Measurements from ENCODE around the gene SDC1. TPM values are rescaled to one million over a fixed set of nuclear protein-coding genes. Genes with fewer than 3 reads are reported as not detected.

Gene SDC1
- total and polyA plus RNA-seq, 4 donors, result 0.66 to 5.4 (median 1.4) TPM

GRCh38 chr2:20156076-20156759 is 68.7 kb downstream of the SDC1 start:
- Histone ChIP-seq H3K27ac (ENCODE audit: low read depth in 1 of 2, low read length in 2 of 2) (no peak overlapping the region), H3K4me1 (ENCODE audit: control insufficient read depth in 1 of 2, insufficient read depth in 2 of 2, low read length in 2 of 2) (peaks cover 0 to 2% of the 10 kb centered on the region in 2 donors), H3K4me3 (ENCODE audit: low read length in 2 of 2) (no peak overlapping the region), H3K27me3 (ENCODE audit: control insufficient read depth in 1 of 2, insufficient read depth in 2 of 2, low read length in 1 of 2) (no peaks in the 10 kb centered on the region), H3K9me3 (ENCODE audit: control insufficient read depth, low read length) (peaks cover 3% of the 10 kb centered on the region), H3K36me3 (ENCODE audit: control insufficient read depth in 1 of 2, insufficient read depth in 2 of 2, low read length in 1 of 2) (no peaks in the 10 kb centered on the region)
- ATAC-seq (ENCODE audit: low FRiP score) (no peak), DNase-seq (no peak)
- intact Hi-C loops (cut with DNase I), result no loop called here
- WGBS, 2 donors, result 96 to 99% methylated on average over 3 of the region's 3 CpGs

- intact Hi-C loops (cut with DNase I), result no loop called here
- peaks cover 0 to 2% of the 10 kb centered on the region in 2 donors for H3K4me1 ChIP-seq (ENCODE audit: control insufficient read depth in 1 of 2, insufficient read depth in 2 of 2, low read length in 2 of 2)
- WGBS, 2 donors, result 88% methylated on average over 5 of the region's 5 CpGs
- no peak overlapping the region for H3K4me3 ChIP-seq (ENCODE audit: low read length in 2 of 2)
- DNase-seq (no peak), ATAC-seq (ENCODE audit: low FRiP score) (no peak)
- H3K27ac ChIP-seq (ENCODE audit: low read depth in 1 of 2, low read length in 2 of 2), result no peak overlapping the region
- H3K36me3 ChIP-seq (ENCODE audit: control insufficient read depth in 1 of 2, insufficient read depth in 2 of 2, low read length in 1 of 2), result no peaks in the 10 kb centered on the region
- no peaks in the 10 kb centered on the region for H3K27me3 ChIP-seq (ENCODE audit: control insufficient read depth in 1 of 2, insufficient read depth in 2 of 2, low read length in 1 of 2)
- peaks cover 3% of the 10 kb centered on the region for H3K9me3 ChIP-seq (ENCODE audit: control insufficient read depth, low read length)
Observed at GRCh38 chr2:20153131-20153851, 71.6 kb downstream of the SDC1 start.

DNA sequence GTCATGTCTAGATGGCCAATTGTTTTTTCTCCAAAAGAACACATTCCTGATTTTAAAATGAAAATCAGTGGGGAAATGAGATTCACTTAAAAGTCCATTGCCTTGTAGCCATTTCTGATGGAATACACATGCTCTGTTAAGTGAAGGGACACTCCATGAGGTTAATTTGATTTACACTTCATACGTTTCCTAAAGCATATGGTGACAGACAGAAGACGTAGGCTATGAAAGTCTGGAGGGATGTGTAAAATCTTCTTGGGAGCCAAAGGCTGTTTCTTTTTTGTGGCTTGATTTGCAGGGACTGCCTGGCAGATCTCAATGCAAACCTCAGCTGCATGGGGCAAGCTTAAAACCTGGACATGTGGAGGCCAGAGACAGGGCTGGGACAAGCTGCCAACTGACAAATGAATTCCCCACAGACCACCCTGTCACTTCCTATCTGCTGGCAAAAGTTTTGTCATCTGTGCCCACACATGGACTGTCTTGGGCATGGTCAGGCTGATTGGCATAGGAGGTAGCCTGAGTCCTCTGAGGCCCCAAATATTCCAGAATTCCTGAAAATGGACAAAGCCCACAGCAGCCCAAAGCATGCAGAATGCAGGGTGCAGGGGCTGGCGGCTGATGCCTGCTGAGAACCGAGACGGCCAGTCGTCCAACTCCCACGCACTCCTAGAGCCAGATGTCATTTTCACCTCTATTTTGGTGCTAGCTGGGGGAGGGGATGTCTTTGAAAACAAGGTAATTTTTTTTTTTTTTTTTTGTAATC is 73.9 kb downstream of the SDC1 start:
- Histone ChIP-seq H3K27me3 (ENCODE audit: control insufficient read depth in 1 of 2, insufficient read depth in 2 of 2, low read length in 1 of 2) (no peaks in the 10 kb centered on the region), H3K4me3 (ENCODE audit: low read length in 2 of 2) (no peak overlapping the region), H3K9me3 (ENCODE audit: control insufficient read depth, low read length) (no peaks in the 10 kb centered on the region), H3K27ac (ENCODE audit: low read depth in 1 of 2, low read length in 2 of 2) (no peak overlapping the region), H3K36me3 (ENCODE audit: control insufficient read depth in 1 of 2, insufficient read depth in 2 of 2, low read length in 1 of 2) (no peaks in the 10 kb centered on the region), H3K4me1 (ENCODE audit: control insufficient read depth in 1 of 2, insufficient read depth in 2 of 2, low read length in 2 of 2) (peaks cover 0 to 2% of the 10 kb centered on the region in 2 donors)
- no peak for ATAC-seq (ENCODE audit: low FRiP score)
- WGBS, 2 donors, result 15 to 24% methylated on average over 7 of the region's 7 CpGs
- no peak for DNase-seq
- intact Hi-C loops (cut with DNase I), result no loop called here

Other genes with a start within 250 kb of the SDC1 start
- gene WDR35, start 235.0 kb downstream of the SDC1 start, total RNA-seq, result 1 to 10 TPM; 7.5 to 9.8 TPM
- gene WDR35, start 235.0 kb downstream of the SDC1 start, polyA plus RNA-seq, result 1 to 10 TPM; 1.9 to 5.9 TPM
- 1 to 10 TPM; 1.6 to 1.8 TPM for gene MATN3, start 212.5 kb downstream of the SDC1 start, total RNA-seq
- gene MATN3, start 212.5 kb downstream of the SDC1 start, polyA plus RNA-seq, result 1 to 10 TPM in 1 of 2 donors, under 1 TPM in 1; 0.13 to 1.9 TPM
- 100 to 1,000 TPM; 211 to 241 TPM for gene LAPTM4A, start 173.5 kb downstream of the SDC1 start, total RNA-seq
- gene LAPTM4A, start 173.5 kb downstream of the SDC1 start, polyA plus RNA-seq, result 100 to 1,000 TPM; 252 to 327 TPM
- 100 to 1,000 TPM in 1 of 2 donors, 10 to 100 TPM in 1; 91.5 to 104 TPM for gene PUM2, start 125.7 kb upstream of the SDC1 start, total RNA-seq
- gene PUM2, start 125.7 kb upstream of the SDC1 start, polyA plus RNA-seq, result 10 to 100 TPM; 21.3 to 23.0 TPM
- gene RHOB, start 221.9 kb upstream of the SDC1 start, total RNA-seq, result 1,000 to 10,000 TPM in 1 of 2 donors, 100 to 1,000 TPM in 1; 271 to 1,049 TPM
- gene RHOB, start 221.9 kb upstream of the SDC1 start, polyA plus RNA-seq, result 100 to 1,000 TPM; 150 to 580 TPM

Measured in aorta (tissue), 5 donors.